Muscle of leg (tissue), 11 donors: ENCODE measurements around the gene MMEL1. TPM values are rescaled to one million over a fixed set of nuclear protein-coding genes. Genes with fewer than 3 reads are reported as not detected.

ENCODE experiments used
- DNase-seq: peaks from one replicate; pipeline ENCODE4 v3.0.0; 2013
- H3K27ac ChIP-seq: one replicate; pipeline ENCODE4 v1.5.1; 2013; ENCODE audit warnings: mild to moderate bottlenecking, low read length, control low read depth
- H3K27me3 ChIP-seq: one replicate; pipeline ENCODE4 v1.6.1; 2013; ENCODE audit warnings: low read length; ENCODE audit not compliant: control insufficient read depth, insufficient read depth
- H3K36me3 ChIP-seq: one replicate; pipeline ENCODE4 v1.6.1; 2013; ENCODE audit warnings: low read length; ENCODE audit not compliant: control insufficient read depth, insufficient read depth
- H3K4me1 ChIP-seq: one replicate; pipeline ENCODE4 v1.6.1; 2013; ENCODE audit warnings: low read length; ENCODE audit not compliant: control insufficient read depth, insufficient read depth
- H3K4me3 ChIP-seq: one replicate; pipeline ENCODE4 v1.5.1; 2013; ENCODE audit warnings: low read length, control low read depth
- H3K9me3 ChIP-seq: replicated peaks from 2 replicates; pipeline ENCODE4 v1.6.1; 2013; ENCODE audit warnings: low read depth, low read length; ENCODE audit not compliant: control insufficient read depth
- WGBS: methylation state at CpG from one replicate; pipeline ENCODE4 v1.1.5; 2013; ENCODE audit warnings: missing lambda C conversion rate; ENCODE audit not compliant: insufficient coverage; 5-methylcytosine and 5-hydroxymethylcytosine counted together
- polyA plus RNA-seq, 8 donors: library from polyadenylated mRNA; unstranded; fragments of 120-200 nt; gene quantifications; one replicate each; pipeline versions ENCODE4 v1.2.1 to v1.2.3, GENCODE V29; 2013; ENCODE audit warnings: inconsistent platforms in 1 of 8, low replicate concordance in 1 of 8; ENCODE audit not compliant: insufficient read length in 8 of 8, insufficient read depth in 1 of 8
- total RNA-seq: library from RNA; stranded (reverse); fragments of 120-200 nt; gene quantifications from one replicate; pipeline ENCODE4 v1.2.4, GENCODE V29; 2013

The MMEL1 gene
- total and polyA plus RNA-seq, 9 donors, result 0.29 to 1.2 (median 0.61) TPM

DNA sequence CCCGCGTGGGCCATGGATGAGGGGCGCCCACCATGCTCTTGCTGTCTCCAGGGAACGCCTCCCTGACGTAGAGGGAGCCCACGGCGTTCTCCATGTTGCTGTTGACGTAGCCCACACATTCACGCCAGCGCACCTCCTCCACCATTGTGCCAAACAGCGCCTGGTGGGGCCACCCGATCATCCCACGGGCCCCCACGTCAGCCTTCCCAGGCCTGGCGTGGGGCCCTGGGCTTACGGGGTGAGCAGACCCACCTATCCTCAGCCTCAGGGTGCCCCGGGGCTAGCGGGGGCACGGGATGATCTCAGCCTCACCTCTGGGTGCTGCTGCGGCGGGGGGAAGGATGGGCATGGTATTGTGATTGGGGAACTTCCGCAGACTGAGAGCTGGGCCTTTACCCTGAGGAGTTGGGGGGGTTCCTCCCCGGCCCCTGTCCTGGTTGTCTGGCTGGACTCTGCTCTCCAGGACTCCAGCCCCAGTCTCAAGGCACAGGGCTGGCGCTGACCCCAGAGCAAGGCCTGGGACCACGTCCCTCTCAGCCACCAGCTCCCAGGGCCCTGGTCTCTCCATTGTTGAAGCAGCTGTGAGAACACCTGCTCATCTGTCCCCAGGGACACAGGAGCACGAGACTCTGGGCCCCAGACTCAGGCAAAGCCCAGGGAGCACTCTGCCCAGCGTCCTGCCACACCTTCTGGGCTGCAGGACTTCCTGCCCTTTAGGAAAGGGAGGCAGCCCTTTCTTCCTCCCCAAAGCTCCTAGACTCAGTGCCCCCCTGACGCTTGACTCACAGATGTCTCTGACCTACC, 36.1 kb downstream of the MMEL1 start:
- WGBS, result 77% methylated on average over 21 of the region's 28 CpGs
- Histone ChIP-seq H3K27me3 (no peaks in the 10 kb centered on the region), H3K4me3 (no peak overlapping the region), H3K36me3 (no peaks in the 10 kb centered on the region), H3K4me1 (peaks cover 11% of the 10 kb centered on the region), H3K27ac (no peak overlapping the region), H3K9me3 (peaks cover 5% of the 10 kb centered on the region)
- no peak for DNase-seq

DNA sequence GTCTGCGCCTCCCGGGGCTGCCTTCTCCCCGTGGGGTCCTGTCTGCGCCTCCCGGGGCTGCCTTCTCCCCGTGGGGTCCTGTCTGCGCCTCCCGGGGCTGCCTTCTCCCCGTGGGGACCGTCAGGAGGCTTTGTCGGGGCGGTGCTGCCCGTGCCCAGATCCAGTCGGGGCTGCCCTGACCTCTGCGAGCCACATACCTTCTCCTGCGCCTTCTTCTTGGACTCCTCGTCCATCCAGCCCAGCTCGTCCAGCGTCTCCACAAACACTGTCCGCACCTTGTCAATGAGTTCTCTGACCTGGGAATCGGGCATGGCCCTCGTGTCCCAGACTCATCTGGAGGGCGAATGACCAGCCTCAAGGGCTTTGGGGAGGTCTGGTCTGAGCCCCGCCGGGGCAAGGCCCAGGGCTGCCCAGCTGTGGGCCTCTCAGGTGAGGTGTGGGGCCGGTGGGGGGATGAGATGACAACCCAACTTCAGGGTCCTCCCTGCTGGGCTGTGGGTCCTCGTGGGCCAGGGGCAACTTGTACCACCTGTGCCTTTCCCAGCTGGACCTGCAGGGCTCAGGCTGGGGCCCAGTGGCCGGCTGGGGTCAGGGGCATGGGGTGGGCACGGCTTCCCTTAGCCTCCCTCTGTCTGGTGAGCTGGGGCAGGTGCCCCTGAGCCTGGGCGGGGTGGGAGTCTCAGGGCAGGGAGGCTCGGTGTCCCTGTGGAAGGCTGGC, 36.8 kb downstream of the MMEL1 start:
- no peaks in the 10 kb centered on the region for H3K27me3 ChIP-seq
- no peak for DNase-seq
- peaks cover 11% of the 10 kb centered on the region for H3K4me1 ChIP-seq
- H3K27ac ChIP-seq, result no peak overlapping the region
- H3K36me3 ChIP-seq, result no peaks in the 10 kb centered on the region
- WGBS, result 82% methylated on average over 30 of the region's 31 CpGs
- peaks cover 5% of the 10 kb centered on the region for H3K9me3 ChIP-seq
- H3K4me3 ChIP-seq, result no peak overlapping the region

DNA sequence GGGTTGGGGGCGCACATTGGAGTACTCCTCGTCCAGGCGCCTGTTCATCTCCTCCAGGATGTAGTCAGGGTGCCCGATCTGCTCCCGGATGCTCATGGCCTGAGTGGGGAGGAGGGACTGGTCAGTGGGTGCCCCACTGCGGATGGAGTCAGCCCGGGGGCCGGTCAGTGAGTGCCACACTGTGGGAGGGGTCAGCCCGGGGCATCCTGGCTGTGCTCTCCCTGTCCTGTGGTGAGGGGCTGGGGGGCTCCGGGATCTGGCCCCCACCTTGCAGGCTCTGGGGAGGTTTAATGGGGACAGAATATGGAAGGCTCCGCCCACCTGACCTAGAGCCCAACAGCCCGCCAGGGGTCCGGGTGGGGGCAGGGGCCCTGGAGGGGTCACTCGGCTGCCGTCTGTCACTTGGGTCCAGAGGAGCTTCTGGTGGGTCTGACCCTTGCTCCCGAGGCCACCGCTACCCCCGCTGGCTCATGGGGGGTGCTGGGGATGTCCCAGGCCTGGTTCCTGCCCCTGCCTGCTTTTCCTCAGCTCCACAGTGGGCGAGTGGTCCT, 37.5 kb downstream of the MMEL1 start:
- Histone ChIP-seq H3K27ac (no peak overlapping the region), H3K27me3 (no peaks in the 10 kb centered on the region), H3K4me3 (no peak overlapping the region), H3K36me3 (no peaks in the 10 kb centered on the region), H3K4me1 (peaks cover 11% of the 10 kb centered on the region), H3K9me3 (peaks cover 5% of the 10 kb centered on the region)
- no peak for DNase-seq
- 73% methylated on average over 13 of the region's 19 CpGs for whole genome bisulfite sequencing

DNA sequence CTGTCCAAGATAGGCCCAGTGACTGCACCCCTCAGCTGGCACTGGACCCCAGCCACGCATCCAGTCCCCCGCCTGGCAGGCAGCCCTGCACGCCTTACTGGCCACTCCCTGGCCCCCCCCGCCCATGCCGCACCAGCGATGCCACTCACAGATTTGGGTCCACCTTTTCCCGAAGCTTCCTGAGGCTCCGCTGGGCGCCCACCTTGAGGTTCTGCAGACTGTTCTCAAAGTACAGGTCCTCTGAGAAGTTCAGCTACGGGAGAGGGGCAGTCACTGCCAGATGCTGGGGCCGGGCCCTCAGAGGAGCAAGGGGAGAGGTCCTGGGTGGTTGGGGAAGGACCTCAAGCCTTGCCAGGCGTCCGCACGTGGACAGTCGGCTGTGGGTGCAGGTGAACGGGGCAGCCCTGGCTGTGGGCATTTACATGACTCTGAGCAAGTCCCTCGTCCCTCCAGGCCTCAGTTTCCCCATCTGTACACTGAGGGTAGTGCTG, 38.1 kb downstream of the MMEL1 start:
- H3K36me3 ChIP-seq, result no peaks in the 10 kb centered on the region
- H3K9me3 ChIP-seq, result peaks cover 5% of the 10 kb centered on the region
- DNase-seq, result no peak
- WGBS, result 90% methylated on average over 17 of the region's 17 CpGs
- H3K27ac ChIP-seq, result no peak overlapping the region
- H3K4me3 ChIP-seq, result no peak overlapping the region
- no peaks in the 10 kb centered on the region for H3K27me3 ChIP-seq
- peaks cover 11% of the 10 kb centered on the region for H3K4me1 ChIP-seq

DNA sequence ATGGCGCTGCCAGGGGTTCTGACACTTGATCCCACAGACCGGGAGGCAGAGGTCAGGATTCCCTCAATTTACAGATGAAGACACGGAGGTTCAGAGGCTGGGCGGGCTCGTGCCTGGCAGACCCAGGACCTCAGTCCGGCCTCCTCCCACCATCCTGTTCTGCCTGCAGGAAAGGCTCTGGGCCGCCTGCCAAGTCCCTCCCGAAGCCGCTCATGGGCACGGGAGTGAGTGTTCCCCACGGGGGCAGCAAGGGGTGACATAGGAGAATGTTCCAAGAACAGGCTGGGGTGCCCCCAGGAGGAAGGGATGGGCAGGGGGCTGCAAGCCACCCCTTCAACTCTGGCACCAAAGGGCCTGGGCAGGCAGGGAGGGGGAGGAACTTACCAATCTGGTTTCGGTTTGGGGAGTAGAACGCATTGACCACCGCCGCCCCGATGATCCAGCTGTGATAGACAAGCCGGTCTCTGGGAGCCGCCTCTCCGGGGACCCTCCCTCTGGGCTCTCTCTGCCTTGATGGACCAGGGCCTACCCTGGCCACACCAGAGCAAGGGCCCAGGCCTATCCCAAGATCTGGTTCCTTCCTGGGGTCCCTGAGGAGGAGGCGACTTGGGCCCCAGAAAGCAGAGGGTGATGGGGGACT, 38.7 kb downstream of the MMEL1 start:
- no peak overlapping the region for H3K27ac ChIP-seq
- peaks cover 11% of the 10 kb centered on the region for H3K4me1 ChIP-seq
- H3K27me3 ChIP-seq, result no peaks in the 10 kb centered on the region
- peaks cover 5% of the 10 kb centered on the region for H3K9me3 ChIP-seq
- WGBS, result 65% methylated on average over 19 of the region's 20 CpGs
- peak; percentile 29 for DNase-seq
- no peaks in the 10 kb centered on the region for H3K36me3 ChIP-seq
- no peak overlapping the region for H3K4me3 ChIP-seq

DNA sequence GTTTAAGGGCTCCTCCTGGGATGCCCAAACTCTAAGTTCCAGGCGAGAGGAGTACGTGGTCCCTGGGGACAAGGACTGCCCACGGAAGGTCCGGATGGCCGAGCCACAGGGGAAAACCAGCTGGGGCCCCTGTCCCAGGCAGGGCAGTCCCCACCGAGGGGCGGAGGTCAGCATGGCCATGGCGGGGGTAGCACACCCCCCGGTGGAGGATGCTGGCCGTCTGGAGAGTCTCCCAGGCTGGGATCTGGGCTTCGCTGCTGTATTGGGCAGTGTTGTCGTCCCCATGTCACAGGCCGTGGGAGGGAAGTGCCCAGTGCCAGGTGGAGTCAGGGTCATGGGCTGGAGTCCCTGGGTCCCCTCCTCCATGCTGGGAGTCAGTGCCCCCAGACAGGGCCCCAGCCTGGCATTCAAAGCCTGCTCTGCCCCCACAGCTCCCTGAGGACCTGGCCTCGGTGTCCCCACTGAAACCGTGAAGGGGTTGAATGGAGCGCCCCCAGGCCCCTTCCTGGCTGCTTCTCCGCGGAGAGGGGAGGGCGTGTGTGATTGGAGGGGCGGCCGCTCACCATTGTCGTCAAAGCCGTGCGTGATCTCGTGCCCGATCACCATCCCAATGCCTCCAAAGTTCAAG, 39.5 kb downstream of the MMEL1 start:
- H3K4me1 ChIP-seq, result peaks cover 11% of the 10 kb centered on the region
- H3K36me3 ChIP-seq, result peaks cover 6% of the 10 kb centered on the region
- H3K27me3 ChIP-seq, result no peaks in the 10 kb centered on the region
- WGBS, result 58% methylated on average over 21 of the region's 26 CpGs
- DNase-seq, result no peak
- H3K4me3 ChIP-seq, result no peak overlapping the region
- peaks cover under 1% of the 10 kb centered on the region for H3K9me3 ChIP-seq
- no peak overlapping the region for H3K27ac ChIP-seq

DNA sequence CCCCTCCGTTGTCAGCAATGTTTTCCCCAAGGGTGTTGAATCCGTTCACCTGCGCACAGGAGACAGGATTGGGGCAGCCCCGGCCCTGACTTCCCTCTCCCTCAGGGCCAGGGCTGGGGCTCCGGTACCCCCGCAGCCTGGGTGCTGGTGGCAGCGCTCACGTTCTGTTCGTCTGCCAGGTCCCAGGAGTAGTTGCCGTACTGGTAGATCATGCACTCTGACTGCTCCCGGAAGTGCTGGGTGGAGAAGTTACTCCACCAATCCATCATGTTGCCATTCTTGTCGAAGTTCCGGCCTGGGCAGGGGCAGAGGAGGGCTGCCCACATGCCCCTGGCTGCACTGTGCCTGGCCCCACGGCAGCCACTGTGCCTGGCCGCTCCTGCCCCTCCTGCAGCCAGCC, 40.1 kb downstream of the MMEL1 start:
- H3K4me1 ChIP-seq, result peaks cover 14% of the 10 kb centered on the region
- no peaks in the 10 kb centered on the region for H3K9me3 ChIP-seq
- WGBS, result 76% methylated on average over 14 of the region's 15 CpGs
- no peak overlapping the region for H3K4me3 ChIP-seq
- no peaks in the 10 kb centered on the region for H3K27me3 ChIP-seq
- DNase-seq, result no peak
- H3K27ac ChIP-seq, result no peak overlapping the region
- peaks cover 6% of the 10 kb centered on the region for H3K36me3 ChIP-seq

DNA sequence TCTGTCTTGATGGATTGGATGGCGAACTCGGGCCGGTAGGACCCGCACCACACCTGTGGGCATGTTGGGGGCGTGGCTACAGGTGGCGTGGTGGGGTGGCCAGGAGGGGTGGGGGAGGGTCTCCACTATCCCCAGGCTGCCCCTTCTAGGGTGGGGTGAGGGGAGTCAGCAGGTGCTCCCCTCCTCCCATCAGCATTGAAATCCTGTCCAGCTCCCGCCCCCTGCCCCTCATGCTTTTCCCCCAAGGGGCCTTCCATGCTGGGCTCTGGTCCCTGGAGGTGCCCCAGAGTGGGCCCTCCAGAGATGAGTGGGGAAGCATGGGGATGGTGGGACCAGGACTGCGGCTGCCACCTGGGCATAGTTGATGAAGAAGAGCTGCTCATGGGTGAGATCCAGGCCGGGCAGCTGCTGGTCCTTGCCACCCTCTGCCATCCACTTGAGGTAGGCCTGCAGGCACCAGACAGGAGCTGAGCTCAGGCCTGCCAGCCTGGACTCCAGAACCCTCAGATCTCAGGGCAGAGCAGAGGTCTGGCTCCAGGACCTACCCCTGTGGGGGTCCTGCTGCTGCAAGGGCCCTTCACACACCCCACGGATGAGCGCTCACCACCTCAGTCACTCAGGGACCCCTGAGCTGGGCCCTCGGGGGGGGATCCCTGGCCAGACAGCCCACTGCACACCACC, 41.1 kb downstream of the MMEL1 start:
- H3K27me3 ChIP-seq, result no peaks in the 10 kb centered on the region
- H3K36me3 ChIP-seq, result peaks cover 6% of the 10 kb centered on the region
- 87% methylated on average over 4 of the region's 12 CpGs for WGBS
- peaks cover 21% of the 10 kb centered on the region for H3K4me1 ChIP-seq
- H3K4me3 ChIP-seq, result no peak overlapping the region
- H3K27ac ChIP-seq, result no peak overlapping the region
- no peak for DNase-seq
- no peaks in the 10 kb centered on the region for H3K9me3 ChIP-seq

DNA sequence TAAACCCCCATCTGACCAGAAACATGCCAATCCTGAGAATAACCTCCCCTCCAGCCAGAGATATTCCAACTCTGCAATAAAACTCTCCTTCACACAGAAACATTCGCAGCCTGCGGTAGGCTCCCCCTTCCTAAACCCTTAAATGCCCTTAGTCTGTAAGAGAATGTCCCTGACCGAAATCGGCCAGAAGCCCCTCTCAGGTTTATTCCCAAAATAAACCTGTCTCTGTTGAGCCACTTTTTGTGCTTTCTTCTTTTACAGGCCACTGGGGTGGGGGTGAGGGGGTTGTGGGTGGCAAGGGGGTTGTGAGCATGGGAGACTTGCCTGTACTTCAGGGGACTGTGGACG, 41.6 kb downstream of the MMEL1 start:
- no peak overlapping the region for H3K4me3 ChIP-seq
- peaks cover 21% of the 10 kb centered on the region for H3K4me1 ChIP-seq
- H3K9me3 ChIP-seq, result no peaks in the 10 kb centered on the region
- no peak for DNase-seq
- no peak overlapping the region for H3K27ac ChIP-seq
- no peaks in the 10 kb centered on the region for H3K27me3 ChIP-seq
- peaks cover 6% of the 10 kb centered on the region for H3K36me3 ChIP-seq
- WGBS, result 75% methylated on average over 2 of the region's 5 CpGs
